Endothelial cell of hepatic sinusoid (primary cell): ENCODE results near the gene FBXO4.
"Not testable (repeated sequence)": the region's sequence is repeated elsewhere in the genome, so short reads cannot be mapped to it uniquely, and the experiment has no call there.

Experiments
- in situ Hi-C: cut with HindIII; loops from 2 replicates; pipeline ENCODE4 v1.10.0; 2017; ENCODE audit warnings: low sequenced_read_pairs

Gene FBXO4

DNA sequence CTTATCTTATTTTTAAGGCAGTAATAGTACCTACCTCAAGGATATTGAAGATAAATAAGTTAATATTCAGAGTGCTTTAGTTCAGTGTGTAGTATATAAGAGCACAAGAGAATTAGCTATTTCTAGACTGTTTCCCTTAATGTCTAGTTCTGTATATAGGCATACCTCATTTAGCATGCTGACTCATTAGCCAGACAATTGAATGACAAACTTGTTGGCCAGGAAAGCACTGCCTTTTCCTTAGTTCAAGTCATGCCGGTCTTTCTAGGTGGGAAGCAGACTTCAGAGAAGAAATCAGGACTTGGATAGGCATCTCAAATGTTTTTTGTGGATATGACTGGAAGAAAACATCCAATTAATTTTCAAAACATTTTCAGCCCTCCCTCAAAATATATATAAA lies 3.2 kb upstream of the FBXO4 start:
- in situ Hi-C loops = no loop called here

DNA sequence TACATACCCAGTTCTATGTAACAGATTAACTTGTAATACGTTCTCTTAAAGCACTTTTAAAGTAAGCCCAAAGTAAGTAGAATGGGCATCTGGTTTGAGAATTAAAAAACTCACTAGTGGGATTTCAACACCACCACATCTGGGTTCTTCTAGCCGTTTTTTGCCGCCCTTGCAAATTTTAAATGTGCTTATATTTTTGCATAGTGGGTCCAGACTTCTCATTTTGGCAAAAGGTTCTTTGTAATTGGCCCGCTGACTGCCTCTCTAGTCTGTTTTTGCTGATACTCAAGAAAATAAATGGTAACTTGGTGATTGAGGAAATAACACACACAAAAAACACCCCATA lies 582 bp upstream of the FBXO4 start:
- in situ Hi-C loops = no loop called here

DNA sequence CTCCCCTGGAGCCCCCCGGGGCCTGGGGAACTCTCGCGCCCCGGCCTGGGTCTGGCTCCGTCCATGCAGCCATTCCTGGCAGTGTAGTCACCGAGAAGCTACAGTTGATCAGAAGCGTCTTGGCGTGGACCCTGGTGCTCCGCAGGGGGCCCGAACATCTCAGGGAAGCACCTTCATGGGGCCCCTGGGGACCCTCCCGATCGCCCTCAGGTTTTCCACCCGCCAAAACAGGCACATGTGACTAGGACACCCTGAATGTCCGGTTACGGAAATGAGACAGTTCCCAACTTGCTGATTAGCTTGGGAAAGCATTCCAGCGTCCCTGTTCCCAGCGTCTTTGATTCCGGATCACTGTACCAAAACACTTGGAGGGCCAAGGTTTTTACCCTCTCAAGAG lies 472 bp downstream of the FBXO4 start:
- in situ Hi-C loops = no loop called here

DNA sequence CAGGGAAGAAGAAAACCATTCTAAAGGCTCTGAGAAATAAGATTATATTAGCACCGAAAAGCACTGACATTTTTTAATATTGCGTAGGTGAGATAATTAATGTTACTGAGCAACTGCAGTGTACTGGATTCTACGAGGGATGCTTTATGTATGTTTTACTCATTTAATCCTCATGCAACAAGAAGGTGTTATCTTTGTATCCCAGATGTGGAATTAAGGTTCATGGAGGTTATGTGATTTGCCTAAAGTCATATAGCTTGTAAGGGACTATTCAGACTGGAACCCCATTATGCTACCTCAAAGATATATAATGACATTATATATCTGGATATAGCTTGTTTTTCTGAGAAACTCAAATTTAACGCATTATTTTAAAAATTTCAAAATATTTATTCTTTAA lies 2.5 kb downstream of the FBXO4 start:
- in situ Hi-C loops = no loop called here

DNA sequence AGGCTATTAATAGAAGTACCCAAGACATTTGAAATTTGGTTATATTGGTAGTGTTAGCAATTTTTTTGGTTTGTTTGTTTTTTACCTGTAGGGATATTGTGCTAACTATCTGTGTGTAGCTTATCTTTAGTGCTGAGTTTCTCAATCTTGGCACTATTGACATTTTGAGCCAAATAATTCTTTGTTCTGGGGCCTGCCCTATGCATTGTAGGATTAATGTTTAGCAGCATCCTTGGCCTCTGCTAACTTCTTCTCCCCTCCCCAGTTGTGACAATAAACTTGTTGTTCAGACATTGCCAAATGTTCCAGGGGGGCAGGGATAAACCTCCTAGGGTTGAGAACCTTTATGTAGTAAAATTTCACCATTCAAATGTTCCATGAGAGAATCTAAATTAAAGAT lies 4.0 kb downstream of the FBXO4 start:
- in situ Hi-C loops = no loop called here

DNA sequence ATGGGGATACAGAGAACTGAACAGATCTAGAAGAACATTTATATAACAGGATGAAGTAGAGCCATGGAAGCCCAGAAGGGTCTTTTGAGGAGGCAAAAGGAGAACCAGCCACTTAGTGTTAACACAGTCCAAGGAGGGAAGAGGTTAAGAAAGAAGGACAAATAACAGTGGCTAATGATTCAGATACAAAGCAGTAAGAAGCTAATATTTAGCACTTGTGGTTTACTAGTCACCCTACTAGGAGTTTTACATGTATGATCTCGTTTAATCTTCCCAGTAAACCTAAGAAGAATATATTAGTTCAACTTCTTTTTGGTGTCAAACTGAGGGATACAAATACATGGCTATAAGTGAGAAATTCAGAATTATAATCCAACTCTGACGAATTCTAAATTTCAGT lies 7.7 kb downstream of the FBXO4 start:
- in situ Hi-C loops = no loop called here

DNA sequence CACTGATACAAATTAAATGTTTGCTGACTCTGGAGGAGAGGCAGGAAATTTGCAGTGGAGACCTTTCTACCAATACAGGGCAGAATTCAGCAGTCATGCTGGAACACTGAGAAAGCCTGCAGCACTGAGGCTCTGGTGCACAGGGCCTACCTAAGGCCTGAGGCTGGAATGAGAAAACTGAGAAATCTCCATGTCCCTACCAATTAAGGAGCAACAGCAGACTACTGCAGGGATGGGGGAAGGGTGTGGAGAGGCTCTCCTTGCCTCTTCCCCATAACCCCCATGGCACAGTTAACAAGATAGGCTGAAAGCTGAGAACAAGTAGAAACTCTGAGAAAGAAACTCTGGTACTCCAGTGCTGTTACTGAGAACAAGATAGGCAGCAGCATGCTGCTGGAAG lies 10.5 kb downstream of the FBXO4 start:
- in situ Hi-C loops = no loop called here

DNA sequence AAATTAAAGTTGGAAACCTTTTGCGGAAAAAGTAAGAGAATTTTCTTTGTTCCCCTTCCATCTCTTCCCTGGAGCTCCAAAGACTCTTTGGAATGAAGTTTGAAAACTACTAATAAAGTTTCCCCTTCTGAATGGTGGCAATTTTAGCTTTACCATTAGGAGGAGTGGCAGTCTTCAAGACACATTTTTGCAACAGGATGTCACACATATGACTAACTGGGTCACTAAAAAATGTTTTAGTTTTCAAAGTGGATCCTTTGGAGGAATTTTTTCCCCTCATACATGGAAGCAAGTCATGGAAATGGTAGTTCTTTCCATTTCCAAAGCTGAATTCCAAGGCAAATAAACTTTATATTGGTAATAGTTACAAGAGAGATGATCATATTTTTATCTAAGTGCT lies 15.6 kb downstream of the FBXO4 start:
- in situ Hi-C loops = no loop called here

DNA sequence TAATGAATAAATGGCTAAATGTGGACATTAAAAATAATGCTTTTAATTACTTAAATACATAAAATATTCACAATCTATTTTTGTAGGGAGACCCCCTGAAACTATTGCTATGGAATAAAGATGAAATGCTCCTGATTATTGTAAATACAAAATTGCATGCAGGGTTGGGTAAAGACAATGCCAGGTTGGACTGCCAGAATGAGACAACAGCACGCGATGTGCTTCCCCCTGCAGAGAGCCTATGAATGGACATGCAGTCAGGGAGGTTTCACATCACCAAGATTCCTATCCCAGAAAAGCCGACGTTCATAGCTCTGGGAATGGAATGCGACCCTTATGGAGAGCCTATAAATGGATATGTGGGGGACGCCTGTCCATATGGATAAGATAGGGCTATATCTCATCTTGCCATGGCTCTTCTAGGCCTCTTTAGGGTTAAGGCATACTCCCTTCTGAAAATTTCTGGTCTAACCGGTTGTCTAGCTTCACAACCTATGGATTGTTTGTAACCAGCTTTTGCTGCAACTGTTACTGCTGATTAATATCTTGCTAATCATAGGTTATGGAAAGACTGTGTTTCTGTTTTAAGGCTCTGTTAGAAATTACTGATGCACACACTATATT lies 20.4 kb downstream of the FBXO4 start:
- in situ Hi-C loops = not testable (repeated sequence)

DNA sequence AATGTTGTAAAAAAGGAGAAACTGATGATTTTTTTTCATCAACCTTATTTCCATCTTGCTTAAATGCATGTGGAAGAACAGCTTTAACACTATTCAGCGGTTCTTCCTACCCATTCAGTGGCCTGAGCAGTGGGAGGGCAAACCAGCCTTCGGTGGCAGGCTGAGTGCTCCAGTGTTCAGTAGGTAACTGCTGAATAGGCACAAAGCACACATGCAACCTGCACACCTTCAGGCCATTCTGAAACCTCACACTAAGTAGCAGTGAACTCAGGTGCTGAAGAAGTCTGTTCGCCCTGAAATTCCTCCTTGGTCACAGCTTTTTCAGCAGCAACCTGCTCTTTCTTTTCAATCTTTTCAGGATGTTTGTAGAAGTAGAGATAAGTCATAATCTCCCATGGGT lies 26.1 kb downstream of the FBXO4 start:
- in situ Hi-C loops = no loop called here

DNA sequence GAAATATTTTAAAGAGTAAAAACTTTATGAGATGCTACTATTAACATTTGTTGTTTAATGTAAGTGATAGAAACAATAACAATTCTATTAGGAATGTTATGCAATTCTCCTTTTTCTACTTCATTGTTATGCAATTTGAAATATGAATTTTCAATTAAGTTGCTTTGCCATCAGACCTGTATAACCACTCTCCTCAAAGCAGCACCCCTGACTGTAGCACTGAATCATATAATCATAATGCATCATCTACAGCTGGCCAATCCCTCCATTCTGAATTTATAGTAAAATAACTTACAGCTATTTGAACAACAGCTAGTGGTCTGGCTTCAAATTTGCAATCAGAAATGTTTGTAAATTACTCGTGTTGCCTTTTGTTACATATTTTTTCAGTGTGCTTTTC lies 29.2 kb downstream of the FBXO4 start:
- in situ Hi-C loops = no loop called here

DNA sequence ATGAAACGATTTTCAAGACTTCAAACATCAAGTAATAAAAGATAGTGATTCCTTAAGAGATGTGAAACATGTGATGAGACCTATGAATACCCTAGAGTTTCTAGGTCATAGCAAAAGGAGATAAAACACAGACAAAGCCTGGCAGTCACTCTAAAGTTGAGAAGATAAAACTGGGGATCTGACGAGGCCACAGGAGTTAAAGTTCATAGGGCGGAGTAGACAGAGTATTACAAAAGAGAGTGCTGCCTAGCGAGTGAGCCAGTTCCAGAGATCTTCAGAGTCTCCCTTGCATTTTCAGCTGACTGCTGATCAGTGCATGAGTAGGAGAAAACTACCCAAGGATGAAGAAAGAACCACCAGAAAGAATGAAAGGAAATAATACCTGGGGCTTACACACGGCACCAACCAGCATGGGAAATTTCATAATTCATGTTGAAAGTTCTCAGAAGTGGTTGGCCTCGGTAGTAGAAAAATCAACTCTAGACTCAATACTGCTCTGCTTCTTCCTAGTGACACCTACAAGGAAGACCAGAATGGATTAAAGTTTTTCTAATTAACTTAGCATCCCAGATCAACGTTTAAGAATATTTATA lies 30.4 kb downstream of the FBXO4 start:
- in situ Hi-C loops = no loop called here

DNA sequence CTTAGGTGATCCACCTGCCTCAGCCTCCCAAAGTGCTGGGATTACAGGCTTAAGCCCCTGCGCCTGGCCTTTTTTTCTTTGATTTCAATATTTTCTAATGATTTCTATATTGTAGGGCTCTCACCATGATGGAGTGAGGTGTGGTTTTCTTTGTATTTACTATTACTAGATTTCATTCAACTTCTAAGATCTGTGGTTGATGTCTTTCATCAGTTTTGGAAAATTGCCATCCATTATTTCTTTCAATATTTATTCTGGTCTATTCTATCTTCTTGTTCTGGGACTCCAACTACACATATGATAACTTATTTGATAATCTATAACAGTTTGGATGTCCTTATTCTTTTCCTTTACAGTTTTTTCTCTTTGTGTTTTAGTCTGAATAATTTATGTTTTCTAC lies 31.9 kb downstream of the FBXO4 start:
- in situ Hi-C loops = no loop called here

DNA sequence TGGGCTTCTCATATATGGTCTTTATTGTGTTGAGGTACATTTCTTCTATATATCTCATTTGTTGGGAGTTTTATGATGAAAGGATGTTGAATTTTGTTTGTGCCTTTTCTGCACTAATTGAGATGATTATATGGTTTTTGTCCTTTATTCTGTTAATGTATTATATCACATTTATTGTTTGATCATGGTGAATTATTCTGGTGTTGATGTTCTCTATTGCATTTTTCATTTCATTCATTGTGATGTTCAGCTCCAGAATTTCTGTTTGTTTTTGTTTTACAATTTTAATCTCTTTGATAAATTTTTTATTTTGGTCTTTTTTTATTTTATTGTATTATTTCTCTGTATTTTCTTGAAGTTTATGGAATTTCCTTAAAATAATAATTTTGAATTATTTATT lies 35.4 kb downstream of the FBXO4 start:
- in situ Hi-C loops = no loop called here

DNA sequence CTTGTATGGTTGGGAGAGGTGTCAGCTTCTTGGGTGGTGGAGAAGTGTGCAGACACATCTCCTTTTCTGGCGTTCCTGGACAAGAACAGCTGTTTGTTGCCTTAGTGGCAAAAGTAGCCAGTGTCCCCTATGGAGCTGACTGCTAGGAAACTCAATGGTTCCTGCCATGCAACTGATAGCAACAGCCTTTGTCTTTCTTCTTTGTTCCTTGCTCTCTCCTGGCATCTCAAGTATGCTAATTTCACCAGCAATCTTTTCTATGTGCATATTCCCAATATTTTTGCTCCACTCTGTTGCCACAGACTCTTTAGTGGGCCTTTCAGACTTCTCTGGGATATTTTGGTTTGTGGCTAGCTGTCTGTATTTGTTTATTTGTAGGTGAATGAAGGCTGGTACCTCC lies 36.7 kb downstream of the FBXO4 start:
- in situ Hi-C loops = no loop called here

DNA sequence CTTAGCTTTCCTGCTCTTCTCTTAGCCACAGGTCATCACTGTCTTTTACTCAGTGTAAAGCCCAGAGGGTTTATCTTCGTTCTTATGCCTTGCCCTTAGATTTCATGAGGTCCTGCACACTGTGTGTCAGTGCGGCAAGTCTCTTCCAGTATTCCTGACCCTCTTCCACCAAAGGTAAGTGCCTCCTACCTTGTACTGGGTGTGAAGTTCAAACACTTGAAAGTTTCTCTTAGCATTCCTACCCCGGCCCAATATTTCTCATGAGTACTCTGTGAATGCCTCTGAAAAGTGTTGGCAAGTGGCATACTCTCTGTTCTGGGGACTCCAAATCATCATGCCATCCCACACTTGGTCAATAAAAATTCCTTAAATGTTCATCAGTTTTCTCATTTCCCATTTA lies 37.4 kb downstream of the FBXO4 start:
- in situ Hi-C loops = no loop called here

DNA sequence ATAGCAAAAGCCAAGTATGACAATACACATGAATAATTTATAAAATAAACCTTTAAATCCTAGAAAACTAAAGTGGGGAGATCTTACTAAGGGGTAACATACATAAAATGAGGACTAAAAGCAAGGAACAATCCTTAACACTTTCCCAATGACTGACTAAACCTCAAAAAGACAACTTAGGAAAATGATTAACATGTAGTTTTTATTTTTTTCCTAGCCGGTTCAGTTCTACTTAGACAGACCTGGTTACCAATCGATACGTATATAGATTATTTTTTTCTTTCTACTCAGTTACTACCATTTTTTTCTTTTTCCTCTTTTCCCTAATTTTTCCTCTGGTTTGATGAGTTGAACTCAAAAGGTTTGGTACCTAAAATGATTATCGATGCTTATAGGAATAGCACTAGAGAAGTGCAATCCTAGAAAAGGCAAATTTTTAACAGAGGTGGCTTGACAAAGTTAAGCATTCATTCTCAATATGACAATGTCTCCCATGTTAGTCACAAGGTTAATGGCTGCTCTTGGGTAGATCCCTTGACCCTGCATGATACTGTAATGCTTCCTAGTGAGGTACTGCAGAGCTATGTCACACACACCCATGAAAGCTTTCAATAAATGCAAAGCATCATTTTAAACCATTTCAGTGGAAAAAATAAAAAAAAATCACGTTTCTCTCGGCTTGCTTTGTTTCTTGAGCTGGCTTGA lies 41.5 kb downstream of the FBXO4 start:
- in situ Hi-C loops = no loop called here

DNA sequence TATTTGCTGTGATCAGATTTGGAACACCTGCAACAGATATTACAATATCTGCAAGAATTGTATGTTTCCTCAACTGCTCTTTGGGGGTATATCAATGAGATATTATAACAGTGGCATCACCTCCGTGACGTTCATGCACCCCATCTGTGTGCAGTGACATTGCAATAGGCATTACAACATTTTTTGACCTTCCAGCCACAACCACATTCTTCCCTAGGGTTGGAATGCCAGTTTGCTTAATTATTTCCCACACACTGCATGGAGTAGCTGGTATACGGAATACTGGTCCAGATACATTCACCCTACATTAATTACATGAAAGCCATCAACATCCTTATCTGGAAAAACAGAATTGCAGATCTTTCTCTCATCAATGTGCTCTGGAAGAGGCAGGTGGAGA lies 42.3 kb downstream of the FBXO4 start:
- in situ Hi-C loops = no loop called here

DNA sequence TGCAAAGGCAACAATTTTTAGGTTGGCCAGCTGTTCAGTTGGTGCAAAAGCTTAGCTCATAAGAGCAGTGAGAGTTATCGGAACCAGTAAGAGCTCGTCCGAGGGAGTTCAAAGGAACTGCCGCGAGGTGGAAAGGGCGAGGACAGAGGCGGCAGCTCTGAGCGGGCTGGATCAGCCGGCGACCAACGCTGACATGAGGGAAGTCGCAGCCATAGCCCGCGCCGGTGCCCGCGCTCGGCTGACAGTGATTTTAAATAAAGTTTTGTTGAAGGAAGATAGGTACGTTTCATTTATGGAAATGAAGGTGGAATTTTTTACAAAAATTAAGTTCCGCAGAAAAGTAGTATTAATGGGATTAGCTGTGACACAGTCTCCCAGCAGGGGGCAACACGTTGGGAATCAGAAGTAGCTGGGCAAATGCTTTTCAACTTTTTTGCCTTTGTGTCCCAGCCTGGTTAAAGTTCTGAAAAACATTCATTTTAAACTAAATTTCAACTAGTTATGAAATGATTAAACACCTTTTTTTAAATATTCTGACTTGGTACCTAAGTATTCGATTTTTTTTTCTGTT lies 43.2 kb downstream of the FBXO4 start:
- in situ Hi-C loops = no loop called here

DNA sequence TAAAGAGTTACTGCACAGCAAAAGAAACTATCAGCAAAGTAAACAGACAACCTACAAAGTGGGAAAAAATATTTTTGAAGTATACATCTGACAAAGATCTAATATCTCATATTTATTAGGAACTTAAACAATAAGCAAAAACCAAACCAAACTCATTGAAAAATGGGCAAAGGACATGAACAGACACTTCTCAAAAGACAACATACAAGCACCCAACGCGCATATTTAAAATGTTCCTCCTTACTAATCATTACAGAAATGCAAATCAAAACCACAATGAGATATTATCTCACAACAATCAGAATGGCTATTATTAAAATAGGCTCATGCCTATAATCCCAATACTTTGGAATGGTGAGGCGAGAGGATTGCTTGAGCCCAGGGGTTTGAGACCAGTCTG lies 48.0 kb downstream of the FBXO4 start:
- in situ Hi-C loops = no loop called here

DNA sequence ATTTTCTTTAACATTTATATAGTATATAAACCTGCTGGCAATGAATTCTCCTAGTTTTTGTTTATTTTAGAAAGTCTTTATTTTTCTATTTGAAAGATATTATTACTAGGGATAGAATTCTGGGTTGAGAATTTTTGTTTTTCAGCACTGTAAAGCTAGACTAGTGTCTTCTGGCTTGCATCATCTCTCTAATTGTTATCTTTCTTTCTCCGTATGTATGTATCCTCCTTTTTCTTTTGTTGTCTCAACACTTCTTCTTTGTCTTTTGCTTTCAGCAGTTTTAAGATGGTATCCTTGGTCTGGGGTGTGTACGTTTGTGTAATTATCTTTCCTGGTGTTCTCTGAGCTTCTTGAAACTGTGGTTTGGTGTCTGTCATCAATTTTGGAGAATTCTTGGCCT lies 48.8 kb downstream of the FBXO4 start:
- in situ Hi-C loops = no loop called here

DNA sequence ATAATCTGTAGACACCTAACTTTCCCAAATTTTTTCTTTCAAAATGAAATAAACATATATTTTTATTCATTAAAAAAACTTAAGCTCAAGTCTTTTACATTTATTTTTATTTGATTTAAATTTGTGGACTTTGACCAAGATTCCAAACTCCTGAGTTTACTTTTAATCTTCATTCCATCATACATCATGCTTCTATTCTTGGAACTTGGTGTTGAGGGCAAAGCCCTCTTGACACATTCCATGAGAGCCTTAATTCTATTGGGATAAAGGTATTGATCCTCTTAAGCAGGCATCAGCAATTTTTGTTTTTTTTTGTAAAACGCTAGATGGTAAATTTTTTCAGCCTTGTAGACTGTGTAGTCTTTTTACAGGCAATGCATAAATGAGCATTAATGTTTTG lies 53.6 kb downstream of the FBXO4 start:
- in situ Hi-C loops = no loop called here
